Fibroblast of pulmonary artery (primary cell): ENCODE results near the gene GNAI1.

Source experiments
- DNase-seq: peaks from one replicate; pipeline ENCODE4 v3.0.0-alpha.2; 2010; ENCODE audit warnings: low read depth
- H3K4me3 ChIP-seq: replicated peaks from 2 replicates; pipeline ENCODE4 v1.5.1; 2011; ENCODE audit warnings: low read depth, mild to moderate bottlenecking, control low read depth, low read length, moderate library complexity
- TF ChIP-seq, protein P1 (sequence below): IDR thresholded peaks from 2 replicates; pipeline ENCODE4 v1.5.1; 2011; ENCODE audit warnings: mild to moderate bottlenecking, control low read depth, low read length, inconsistent platforms; ENCODE audit errors: missing control alignments

GNAI1 gene

DNA sequence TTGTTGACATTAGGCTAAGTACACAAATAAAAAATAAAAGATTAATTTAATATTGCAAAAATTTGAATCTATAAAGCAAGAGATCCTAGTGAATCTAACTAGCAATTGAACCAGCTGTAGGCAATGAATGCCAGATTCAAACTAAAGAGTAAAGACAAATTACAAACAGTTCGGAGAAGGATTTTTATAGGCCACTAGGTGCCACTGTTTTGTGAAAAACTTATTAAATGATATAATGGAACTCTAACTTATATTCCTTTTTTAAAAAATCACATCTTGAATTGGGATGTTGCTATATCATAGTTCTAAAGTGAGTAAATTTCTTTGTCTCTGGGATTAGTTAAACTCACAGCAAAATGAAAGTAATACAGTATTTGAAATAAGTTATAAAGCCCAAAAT lies 39.1 kb upstream of the GNAI1 start:
- TF ChIP-seq, protein P1, sequence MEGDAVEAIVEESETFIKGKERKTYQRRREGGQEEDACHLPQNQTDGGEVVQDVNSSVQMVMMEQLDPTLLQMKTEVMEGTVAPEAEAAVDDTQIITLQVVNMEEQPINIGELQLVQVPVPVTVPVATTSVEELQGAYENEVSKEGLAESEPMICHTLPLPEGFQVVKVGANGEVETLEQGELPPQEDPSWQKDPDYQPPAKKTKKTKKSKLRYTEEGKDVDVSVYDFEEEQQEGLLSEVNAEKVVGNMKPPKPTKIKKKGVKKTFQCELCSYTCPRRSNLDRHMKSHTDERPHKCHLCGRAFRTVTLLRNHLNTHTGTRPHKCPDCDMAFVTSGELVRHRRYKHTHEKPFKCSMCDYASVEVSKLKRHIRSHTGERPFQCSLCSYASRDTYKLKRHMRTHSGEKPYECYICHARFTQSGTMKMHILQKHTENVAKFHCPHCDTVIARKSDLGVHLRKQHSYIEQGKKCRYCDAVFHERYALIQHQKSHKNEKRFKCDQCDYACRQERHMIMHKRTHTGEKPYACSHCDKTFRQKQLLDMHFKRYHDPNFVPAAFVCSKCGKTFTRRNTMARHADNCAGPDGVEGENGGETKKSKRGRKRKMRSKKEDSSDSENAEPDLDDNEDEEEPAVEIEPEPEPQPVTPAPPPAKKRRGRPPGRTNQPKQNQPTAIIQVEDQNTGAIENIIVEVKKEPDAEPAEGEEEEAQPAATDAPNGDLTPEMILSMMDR, result peak; percentile 48
- peak; percentile 52 for DNase-seq
- no peak overlapping the region for H3K4me3 ChIP-seq

DNA sequence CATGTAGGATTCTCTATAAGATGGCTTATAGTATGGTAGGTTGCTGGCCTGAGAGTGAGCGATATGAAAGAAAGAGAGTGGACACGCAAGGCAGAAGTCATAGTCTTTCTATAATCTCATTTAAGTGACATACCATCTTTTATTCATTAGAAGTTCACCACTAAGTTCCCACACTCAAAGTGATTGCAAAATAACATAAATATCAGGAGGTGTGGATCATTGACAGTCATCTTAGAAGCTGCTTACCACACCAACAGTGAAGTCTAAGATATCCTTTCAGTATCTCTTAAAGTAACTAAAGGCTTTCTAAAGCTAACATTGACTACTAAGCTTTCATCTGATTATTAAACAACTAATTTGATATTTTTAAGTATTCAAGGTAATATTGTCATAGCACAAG lies 36.9 kb upstream of the GNAI1 start:
- TF ChIP-seq, protein P1, result no peak
- DNase-seq, result no peak
- H3K4me3 ChIP-seq, result no peak overlapping the region

DNA sequence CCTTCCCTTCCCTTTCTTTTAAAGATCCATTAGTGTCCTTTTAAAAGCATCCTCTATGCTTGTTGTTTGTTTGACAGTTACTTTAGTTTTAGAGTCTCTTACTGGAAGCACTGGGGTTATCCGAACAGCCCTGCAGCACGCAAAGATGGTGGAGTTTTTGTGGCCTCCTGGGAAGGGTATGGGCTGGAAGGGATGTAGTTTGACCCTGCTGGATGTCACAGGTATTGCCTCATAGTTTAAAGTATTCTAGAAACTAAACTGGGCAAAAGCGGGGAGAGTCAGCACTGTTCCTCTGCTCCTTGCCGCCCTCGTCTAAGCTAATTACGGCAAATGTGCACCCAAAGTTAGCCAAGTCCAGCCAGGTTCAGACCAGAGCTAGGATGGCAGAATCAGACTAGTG lies 35.8 kb upstream of the GNAI1 start:
- TF ChIP-seq, protein P1, result peak; percentile 26
- DNase-seq, result no peak
- H3K4me3 ChIP-seq, result no peak overlapping the region

DNA sequence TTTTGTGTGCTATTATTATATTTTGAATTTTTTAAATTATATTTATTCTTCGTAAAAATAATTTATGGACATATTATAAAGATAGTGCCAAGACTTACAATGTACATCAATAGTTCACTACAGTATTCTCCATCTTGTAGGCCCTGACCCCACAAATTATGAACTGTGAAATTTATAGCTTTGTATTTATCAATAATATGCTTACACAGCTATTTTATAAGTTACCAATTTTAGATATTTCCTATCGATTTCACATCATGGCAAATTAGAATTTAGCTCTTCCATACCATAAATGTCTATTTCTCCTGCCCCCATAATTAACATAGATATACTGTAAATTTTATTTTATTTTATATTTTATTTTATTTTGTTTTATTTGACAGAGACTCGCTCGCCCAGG lies 34.4 kb upstream of the GNAI1 start:
- no peak overlapping the region for H3K4me3 ChIP-seq
- TF ChIP-seq, protein P1, result no peak
- DNase-seq, result no peak

DNA sequence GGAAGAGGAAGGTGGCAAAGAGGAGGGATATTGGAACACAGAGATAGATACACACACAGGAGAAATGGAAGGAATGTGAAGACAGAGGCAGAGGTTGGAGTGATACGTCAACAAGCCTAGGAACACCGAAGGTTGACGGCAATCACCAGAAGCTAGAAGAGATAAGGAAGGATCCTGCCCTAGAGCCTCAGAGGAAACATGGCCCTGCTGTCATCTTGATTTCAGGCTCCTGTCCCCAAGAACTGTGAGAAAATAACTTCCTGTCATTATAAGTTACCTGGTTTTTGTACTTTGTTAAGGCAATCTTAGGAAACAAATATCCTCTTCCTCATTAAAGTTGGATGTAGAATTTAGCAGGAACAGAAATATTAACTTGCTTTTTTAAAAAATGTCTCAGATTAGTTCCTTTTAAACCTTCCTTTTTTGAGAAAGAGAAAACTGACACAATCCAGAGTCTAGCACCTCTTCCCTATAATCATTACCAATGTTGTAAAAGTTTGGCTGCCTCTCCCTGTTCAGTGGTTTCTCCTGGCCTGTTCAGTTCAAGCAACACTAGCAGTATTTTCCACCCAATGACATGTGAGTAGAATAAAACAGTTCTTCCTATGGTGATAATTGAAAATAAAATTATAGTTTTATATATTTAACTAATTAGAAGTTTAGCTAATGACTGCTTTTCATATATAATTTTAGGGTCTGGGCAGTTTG lies 28.8 kb upstream of the GNAI1 start:
- H3K4me3 ChIP-seq, result no peak overlapping the region
- DNase-seq, result no peak
- TF ChIP-seq, protein P1, result no peak

DNA sequence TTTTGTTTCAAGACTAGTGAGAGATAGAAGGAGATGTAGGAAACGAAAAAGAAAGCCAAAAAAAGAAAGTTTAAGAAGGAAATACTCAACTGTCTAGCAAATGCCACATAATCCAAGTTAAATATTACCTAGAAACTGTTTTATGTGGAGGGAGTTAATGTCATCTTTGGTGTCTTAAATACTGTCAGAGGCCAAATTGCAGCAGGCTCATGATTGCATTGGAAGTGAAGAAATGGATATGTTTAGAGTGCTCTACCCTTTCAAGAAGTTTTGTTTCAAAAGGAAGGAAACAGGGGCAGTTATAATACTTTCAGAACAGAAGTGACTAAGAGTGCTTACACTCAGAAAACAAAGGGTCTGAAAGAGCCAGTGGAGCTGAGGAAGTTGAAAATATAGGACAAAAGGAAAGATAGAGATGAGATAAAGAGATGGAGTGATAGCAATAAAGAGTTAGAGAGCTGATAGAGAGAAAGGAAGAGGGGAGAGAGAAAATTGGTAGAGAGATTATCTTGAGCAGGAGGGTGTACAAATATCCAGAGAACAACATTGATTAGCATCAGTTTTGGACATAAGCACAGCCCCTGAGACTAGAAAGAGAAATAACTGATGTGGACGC lies 28.0 kb upstream of the GNAI1 start:
- H3K4me3 ChIP-seq, result no peak overlapping the region
- DNase-seq, result no peak
- TF ChIP-seq, protein P1, result no peak

DNA sequence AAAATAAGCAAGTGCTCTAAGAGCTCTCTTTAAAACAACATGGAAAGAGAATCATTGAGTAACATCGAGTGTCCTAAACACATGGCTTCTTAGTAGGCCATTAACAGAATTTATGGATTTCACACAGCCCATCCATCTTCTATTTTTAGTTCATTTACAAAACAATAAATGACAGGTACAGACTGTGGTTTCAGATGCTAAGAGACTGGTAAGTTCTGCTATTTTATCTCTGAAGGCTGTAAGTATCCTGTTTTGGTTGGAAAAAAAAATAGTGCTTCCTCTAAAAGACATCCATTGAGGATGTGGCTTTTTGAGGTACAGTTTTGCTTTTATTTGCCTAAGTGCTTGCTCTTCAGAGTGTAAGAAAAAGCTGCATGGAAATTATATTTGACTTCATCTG lies 27.4 kb upstream of the GNAI1 start:
- DNase-seq, result no peak
- TF ChIP-seq, protein P1, result no peak
- no peak overlapping the region for H3K4me3 ChIP-seq
